ACHN (cell line): Measurements from ENCODE around the gene ZNF573.
"Not testable (repeated sequence)": the region's sequence is repeated elsewhere in the genome, so short reads cannot be mapped to it uniquely, and the experiment has no call there.

Experiments used
- DNase-seq: peaks from one replicate; pipeline ENCODE4 v3.0.0-alpha.2; 2015
- in situ Hi-C: cut with HindIII; loops from 2 replicates; pipeline ENCODE4 v1.10.0; 2017; ENCODE audit warnings: low sequenced_read_pairs, low pct_ligation_motif_present, low pct_unique_long_range_greater_than_20kb

ZNF573 gene

GRCh38 chr19:37779127-37780005 is at the start of gene ZNF573:
Gene ZNF573 (minus strand): TSS chr19:37779586. CDS start chr19:37773729, 5,857 bp downstream.
- peak; percentile 58 for DNase-seq
- in situ Hi-C loops: no loop called here

- no peak for DNase-seq
- in situ Hi-C loops: no loop called here
These were observed 38.0 kb upstream of the ZNF573 start for GRCh38 chr19:37817180-37817981.

- DNase-seq, in situ Hi-C loops: not testable (repeated sequence)
These were observed 36.2 kb upstream of the ZNF573 start for GRCh38 chr19:37815611-37816010.

DNA sequence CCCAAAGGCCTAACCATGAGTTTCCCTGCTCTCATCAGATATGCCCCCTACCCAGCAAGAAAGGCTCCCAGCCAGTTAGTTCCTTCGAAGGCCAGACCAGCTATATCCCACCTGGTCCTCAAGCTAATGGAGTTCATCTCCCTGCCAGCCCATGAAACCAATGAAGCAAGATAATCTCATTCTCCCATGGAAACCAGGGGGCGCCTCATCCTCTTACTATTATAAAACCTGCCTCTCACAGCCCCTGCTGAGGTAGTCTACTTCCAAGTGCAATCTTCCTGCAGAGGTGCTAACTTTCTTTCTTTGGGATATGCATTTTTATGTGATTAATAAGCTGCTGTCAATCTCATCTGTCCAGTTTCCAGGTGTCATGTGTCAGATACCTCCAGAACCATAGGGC is 34.0 kb upstream of the ZNF573 start:
- DNase-seq: no peak
- in situ Hi-C loops: no loop called here

DNA sequence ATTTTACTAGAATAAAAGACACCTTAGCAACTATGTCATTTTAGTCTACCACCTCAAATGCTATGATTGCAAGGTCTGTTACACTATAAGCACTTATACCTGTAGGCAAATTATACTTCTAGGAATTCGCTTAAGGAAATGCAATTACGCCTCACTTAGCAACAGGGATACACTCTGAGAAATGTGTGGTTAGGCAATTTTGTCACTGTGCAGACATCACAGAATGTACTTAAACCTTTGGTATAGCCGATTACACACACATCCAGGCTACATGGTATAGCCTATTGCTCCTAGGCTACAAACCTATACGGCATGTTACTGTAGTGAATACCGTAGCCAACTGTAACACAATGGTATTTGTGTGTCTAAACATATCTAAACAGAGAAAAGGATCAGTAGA is 30.0 kb upstream of the ZNF573 start:
- in situ Hi-C loops: no loop called here
- no peak for DNase-seq

DNA sequence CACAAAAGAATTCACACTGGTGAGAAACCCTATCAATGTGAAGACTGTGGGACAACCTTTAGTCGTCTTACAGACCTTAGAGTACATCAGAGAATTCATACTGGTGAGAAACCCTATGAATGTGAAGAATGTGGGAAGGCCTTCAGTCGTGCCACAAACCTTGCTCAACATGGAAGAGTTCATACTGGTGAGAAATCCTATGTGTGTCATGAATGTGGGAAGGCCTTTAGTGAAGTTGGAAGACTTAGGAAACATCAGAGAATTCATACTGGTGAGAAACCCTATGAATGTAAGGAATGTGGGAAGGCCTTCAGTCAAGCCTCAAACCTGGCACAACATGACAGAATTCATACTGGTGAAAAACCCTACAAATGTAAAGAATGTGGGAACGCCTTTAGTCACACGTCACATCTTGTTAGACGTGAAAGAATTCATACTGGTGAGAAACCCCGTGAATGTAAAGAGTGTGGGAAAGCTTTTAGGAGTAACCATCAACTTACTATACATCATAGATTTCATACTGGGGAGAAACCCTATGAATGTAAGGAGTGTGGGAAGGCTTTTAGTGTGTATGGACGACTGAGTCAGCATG is 24.0 kb upstream of the ZNF573 start:
- no peak for DNase-seq
- in situ Hi-C loops: no loop called here

- DNase-seq: no peak
- in situ Hi-C loops: no loop called here
These were observed 11.0 kb upstream of the ZNF573 start for GRCh38 chr19:37790244-37790925.

GRCh38 chr19:37778613-37779126 is 716 bp downstream of the ZNF573 start:
- DNase-seq: no peak
- in situ Hi-C loops: no loop called here

GRCh38 chr19:37770985-37771384 is 8.4 kb downstream of the ZNF573 start:
- no peak for DNase-seq
- in situ Hi-C loops: no loop called here

- in situ Hi-C loops: no loop called here
- DNase-seq: no peak
These were observed 15.9 kb downstream of the ZNF573 start for GRCh38 chr19:37763488-37763887.

DNA sequence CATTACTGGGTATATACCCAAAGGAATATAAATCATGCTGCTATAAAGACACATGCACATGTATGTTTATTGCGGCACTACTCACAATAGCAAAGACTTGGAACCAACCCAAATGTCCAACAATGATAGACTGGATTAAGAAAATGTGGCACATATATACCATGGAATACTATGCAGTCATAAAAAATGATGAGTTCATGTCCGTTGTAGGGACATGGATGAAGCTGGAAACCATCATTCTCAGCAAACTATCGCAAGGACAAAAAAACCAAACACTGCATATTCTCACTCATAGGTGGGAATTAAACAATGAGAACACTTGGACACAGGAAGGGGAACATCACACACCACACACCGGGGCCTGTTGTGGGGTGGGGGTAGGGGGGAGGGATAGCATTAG is 21.7 kb downstream of the ZNF573 start:
- in situ Hi-C loops: not testable (repeated sequence)

DNA sequence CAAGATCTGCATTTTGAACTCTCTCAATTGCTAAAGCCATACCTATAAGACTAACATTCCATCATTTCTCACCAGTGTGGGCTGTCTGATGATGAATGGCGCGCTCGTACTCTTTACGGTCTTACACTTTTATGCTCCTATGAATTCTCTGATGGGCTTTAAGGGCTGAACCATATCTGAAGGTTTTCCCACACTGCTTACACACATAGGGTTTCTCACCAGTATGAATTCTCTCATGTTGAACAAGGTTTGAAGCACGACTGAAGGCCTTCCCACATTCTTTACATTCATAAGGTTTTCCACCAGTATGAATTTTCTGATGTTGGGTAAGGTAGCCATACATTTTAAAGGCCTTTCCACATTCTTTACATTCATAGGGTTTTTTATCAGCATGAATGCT is 41.0 kb downstream of the ZNF573 start:
- no peak for DNase-seq
- in situ Hi-C loops: no loop called here

More for the DNA sequence above, 21.7 kb downstream of the ZNF573 start:
- not testable (repeated sequence) for DNase-seq

DNA sequence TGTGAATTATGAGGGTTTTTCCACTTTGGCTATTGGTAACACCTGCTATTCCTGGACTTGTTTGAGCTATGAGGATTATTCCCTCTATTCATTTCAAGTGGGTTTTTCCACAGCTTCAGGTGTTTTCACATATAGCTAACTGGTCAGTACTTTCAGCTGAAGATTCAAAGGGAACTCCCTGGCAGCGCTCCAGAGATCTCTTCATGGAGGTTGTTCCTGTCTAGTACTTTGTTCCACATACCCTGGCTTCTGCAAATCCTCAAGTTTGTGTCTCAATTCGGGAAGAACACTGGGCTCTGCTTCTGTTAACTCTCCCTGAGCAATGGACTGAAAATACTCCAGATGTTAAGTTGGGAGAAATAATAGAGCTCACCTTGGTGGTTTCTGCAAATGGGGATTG is 54.2 kb downstream of the ZNF573 start:
- in situ Hi-C loops: no loop called here
- no peak for DNase-seq

GRCh38 chr19:37719927-37720265 is 59.5 kb downstream of the ZNF573 start:
- no peak for DNase-seq
- in situ Hi-C loops: no loop called here

- in situ Hi-C loops: no loop called here
- peak; percentile 90 for DNase-seq
These were observed 60.1 kb downstream of the ZNF573 start, which contains the start of gene ZNF607 for GRCh38 chr19:37719111-37719926. Gene ZNF607 (minus strand): TSS chr19:37719761. CDS start chr19:37711618, 8,143 bp downstream.

- no peak for DNase-seq
- in situ Hi-C loops: no loop called here
These were observed 61.1 kb downstream of the ZNF573 start for GRCh38 chr19:37718304-37718703.

DNA sequence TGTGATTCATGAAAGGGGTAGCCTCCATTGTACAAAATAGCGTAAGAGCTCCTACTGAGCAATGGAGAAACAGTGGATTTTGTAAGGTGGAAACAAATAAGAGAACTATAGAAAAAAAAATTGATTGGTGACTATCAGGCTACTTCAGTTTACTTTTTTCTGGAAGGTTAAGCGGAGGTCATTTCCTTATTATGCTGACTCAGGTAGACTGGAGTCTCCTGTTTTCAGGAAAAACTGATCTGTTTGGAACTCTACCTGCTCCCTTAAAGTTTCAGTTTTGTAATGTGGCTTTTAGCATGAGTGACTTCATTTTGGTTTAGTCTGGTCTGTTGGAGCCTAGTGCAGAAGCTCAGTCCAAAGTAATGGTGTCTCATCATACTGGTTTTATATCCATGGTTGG is 63.2 kb downstream of the ZNF573 start:
- in situ Hi-C loops: no loop called here
- no peak for DNase-seq
